ENCODE results near the gene SUGCT.

DNA sequence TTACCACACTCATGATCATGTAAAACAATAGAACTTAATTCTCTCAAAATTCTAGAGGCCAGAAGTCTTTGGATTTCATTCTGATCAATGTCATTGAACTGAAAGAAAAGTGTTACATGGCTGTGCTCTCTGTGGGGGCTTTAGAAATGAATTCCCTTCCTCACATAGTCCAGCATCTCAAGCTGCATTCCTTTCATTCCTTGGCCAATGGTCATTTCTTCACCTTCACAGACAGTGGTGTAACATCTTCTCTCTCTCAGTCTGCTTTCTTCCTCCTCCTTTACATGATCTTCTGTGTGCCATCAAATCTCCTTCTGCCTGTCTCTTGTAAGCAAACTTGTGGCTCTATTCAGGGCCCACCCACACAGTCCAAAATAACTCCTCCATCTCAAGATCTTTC is 735.3 kb downstream of the SUGCT start:
- no peak for TF ChIP-seq POLR2A (IDR thresholded peaks at IDR 0.05)
- TF ChIP-seq, protein P1, sequence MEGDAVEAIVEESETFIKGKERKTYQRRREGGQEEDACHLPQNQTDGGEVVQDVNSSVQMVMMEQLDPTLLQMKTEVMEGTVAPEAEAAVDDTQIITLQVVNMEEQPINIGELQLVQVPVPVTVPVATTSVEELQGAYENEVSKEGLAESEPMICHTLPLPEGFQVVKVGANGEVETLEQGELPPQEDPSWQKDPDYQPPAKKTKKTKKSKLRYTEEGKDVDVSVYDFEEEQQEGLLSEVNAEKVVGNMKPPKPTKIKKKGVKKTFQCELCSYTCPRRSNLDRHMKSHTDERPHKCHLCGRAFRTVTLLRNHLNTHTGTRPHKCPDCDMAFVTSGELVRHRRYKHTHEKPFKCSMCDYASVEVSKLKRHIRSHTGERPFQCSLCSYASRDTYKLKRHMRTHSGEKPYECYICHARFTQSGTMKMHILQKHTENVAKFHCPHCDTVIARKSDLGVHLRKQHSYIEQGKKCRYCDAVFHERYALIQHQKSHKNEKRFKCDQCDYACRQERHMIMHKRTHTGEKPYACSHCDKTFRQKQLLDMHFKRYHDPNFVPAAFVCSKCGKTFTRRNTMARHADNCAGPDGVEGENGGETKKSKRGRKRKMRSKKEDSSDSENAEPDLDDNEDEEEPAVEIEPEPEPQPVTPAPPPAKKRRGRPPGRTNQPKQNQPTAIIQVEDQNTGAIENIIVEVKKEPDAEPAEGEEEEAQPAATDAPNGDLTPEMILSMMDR (IDR thresholded peaks at IDR 0.05): no peak
- TF ChIP-seq POLR2AphosphoS5 (IDR thresholded peaks at IDR 0.05): no peak

Measured in stomach (tissue), 4 donors.